Measurements from ENCODE around the gene PRKCE.

The PRKCE gene

GRCh38 chr2:45653122-45653913, 1.8 kb downstream of the PRKCE start:
- in situ Hi-C loops (cut with MboI; ENCODE audit: low sequenced_read_pairs, unreplicated experiment), result no loop called here
- DNase-seq (ENCODE audit: low spot score), result no peak
- TF ChIP-seq CTCF (IDR thresholded peaks at IDR 0.05; ENCODE audit: borderline replicate concordance, control extremely low read depth, extremely low read depth, insufficient read depth, missing control alignments), result no peak

- in situ Hi-C loops (cut with MboI; ENCODE audit: low sequenced_read_pairs, unreplicated experiment), result no loop called here
- DNase-seq (ENCODE audit: low spot score), result no peak
- TF ChIP-seq CTCF (IDR thresholded peaks at IDR 0.05; ENCODE audit: borderline replicate concordance, control extremely low read depth, extremely low read depth, insufficient read depth, missing control alignments), result no peak
Measured at GRCh38 chr2:45654250-45654649, 2.8 kb downstream of the PRKCE start.

- TF ChIP-seq CTCF (IDR thresholded peaks at IDR 0.05; ENCODE audit: borderline replicate concordance, control extremely low read depth, extremely low read depth, insufficient read depth, missing control alignments), result no peak
- in situ Hi-C loops (cut with MboI; ENCODE audit: low sequenced_read_pairs, unreplicated experiment), result no loop called here
- no peak for DNase-seq (ENCODE audit: low spot score)
Measured at GRCh38 chr2:45661828-45662227, 10.4 kb downstream of the PRKCE start.

GRCh38 chr2:45664635-45665261, 13.3 kb downstream of the PRKCE start:
- TF ChIP-seq CTCF (IDR thresholded peaks at IDR 0.05; ENCODE audit: borderline replicate concordance, control extremely low read depth, extremely low read depth, insufficient read depth, missing control alignments), result no peak
- peak; percentile 45 for DNase-seq (ENCODE audit: low spot score)
- in situ Hi-C loops (cut with MboI; ENCODE audit: low sequenced_read_pairs, unreplicated experiment), result no loop called here

GRCh38 chr2:45668509-45668908, 17.0 kb downstream of the PRKCE start:
- no peak for DNase-seq (ENCODE audit: low spot score)
- no peak for TF ChIP-seq CTCF (IDR thresholded peaks at IDR 0.05; ENCODE audit: borderline replicate concordance, control extremely low read depth, extremely low read depth, insufficient read depth, missing control alignments)
- in situ Hi-C loops (cut with MboI; ENCODE audit: low sequenced_read_pairs, unreplicated experiment), result no loop called here

GRCh38 chr2:45669032-45669486, 17.6 kb downstream of the PRKCE start:
- in situ Hi-C loops (cut with MboI; ENCODE audit: low sequenced_read_pairs, unreplicated experiment), result no loop called here
- DNase-seq (ENCODE audit: low spot score), result no peak
- no peak for TF ChIP-seq CTCF (IDR thresholded peaks at IDR 0.05; ENCODE audit: borderline replicate concordance, control extremely low read depth, extremely low read depth, insufficient read depth, missing control alignments)
